Psoas muscle (tissue), 8 donors: ENCODE measurements around the gene KDM3A. TPM values are rescaled to one million over a fixed set of nuclear protein-coding genes. Genes with fewer than 3 reads are reported as not detected.

Experiments
- ATAC-seq, 4 donors: fragments of 200-7000 bp; cut with Tn5 transposase; one replicate each; pipeline ENCODE4 v1.9.1; 2020; ENCODE audit warnings: moderate library complexity in 3 of 4, mild to moderate bottlenecking in 2 of 4
- DNase-seq, 2 donors: peaks; one replicate each; pipeline ENCODE4 v3.0.0-alpha.2; 2020
- H3K27ac ChIP-seq: fragments of 200-600 bp; one replicate; pipeline ENCODE4 v1.8.0; 2022
- H3K27me3 ChIP-seq, 3 donors: fragments of 200-600 bp in 1 of 3; one replicate each; pipeline versions ENCODE4 v1.6.1 to v1.8.0; 2013 to 2022; ENCODE audit warnings: low read length in 2 of 3, mild to moderate bottlenecking in 2 of 3, moderate library complexity in 1 of 3; ENCODE audit not compliant: insufficient read depth in 3 of 3
- H3K36me3 ChIP-seq, 2 donors: fragments of 200-600 bp in 1 of 2; one replicate each; pipeline versions ENCODE4 v1.6.1 to v1.8.0; 2013 to 2022; ENCODE audit warnings: low read depth in 1 of 2, mild to moderate bottlenecking in 1 of 2, moderate library complexity in 1 of 2; ENCODE audit not compliant: insufficient read depth in 1 of 2
- H3K4me1 ChIP-seq: fragments of 200-600 bp; one replicate; pipeline ENCODE4 v1.8.0; 2022
- H3K4me3 ChIP-seq: fragments of 200-600 bp; one replicate; pipeline ENCODE4 v1.8.0; 2022; ENCODE audit warnings: mild to moderate bottlenecking
- H3K9me3 ChIP-seq: fragments of 200-600 bp; one replicate; pipeline ENCODE4 v1.8.0; 2022
- WGBS, 3 donors: extraction: QIAGEN DNeasy Blood & Tissue Kit; methylation state at CpG; one replicate each; pipeline versions ENCODE4 v1.1.6 to v1.1.7; 2013; 5-methylcytosine and 5-hydroxymethylcytosine counted together
- intact Hi-C, 2 donors: fragments of 100-400 bp; cut with DNase I; formaldehyde crosslinking; loops; one replicate each; pipeline versions ENCODE4 v1.11.0 to v1.14.2; 2022
- polyA plus RNA-seq, 3 donors: library from polyadenylated mRNA; stranded (reverse); fragments of 200-250 nt; gene quantifications; one replicate each; pipeline ENCODE4 v1.2.3, GENCODE V29; 2013
- total RNA-seq, 4 donors: library from RNA; stranded (reverse); fragmentation: NEBNext Ultra II Directional in 2 of 4; extraction: Animal tissue kit (Norgen Biotek cat#: 25700) in 2 of 4; gene quantifications; one replicate each; pipeline versions ENCODE4 v1.2.1 to v1.2.4, GENCODE V29; 2021 to 2023
- TF ChIP-seq, protein P1 (sequence below): fragments of 200-600 bp; IDR thresholded peaks from one replicate; pipeline ENCODE4 v1.8.0; 2022; ENCODE audit warnings: antibody characterized with exemption
- donor health status: healthy with polysubstance abuse.
- donor health status: DM: no; HTN: no; CAD: no; lungs with moderate emphysema.
- donor health status: Bipolar disorder and iron deficiency.
- donor health status: healthy.
- donor health status: DM: yes; HTN: yes; CAD: no.
- donor health status: DM: no; HTN: no; CAD: no.
- donor health status: DM: no; HTN: no; CAD: no.
- donor health status: DM: yes; HTN: yes; CAD: no.

The KDM3A gene
- total and polyA plus RNA-seq, 7 donors: 12.2 to 34.7 (median 23.5) TPM

DNA sequence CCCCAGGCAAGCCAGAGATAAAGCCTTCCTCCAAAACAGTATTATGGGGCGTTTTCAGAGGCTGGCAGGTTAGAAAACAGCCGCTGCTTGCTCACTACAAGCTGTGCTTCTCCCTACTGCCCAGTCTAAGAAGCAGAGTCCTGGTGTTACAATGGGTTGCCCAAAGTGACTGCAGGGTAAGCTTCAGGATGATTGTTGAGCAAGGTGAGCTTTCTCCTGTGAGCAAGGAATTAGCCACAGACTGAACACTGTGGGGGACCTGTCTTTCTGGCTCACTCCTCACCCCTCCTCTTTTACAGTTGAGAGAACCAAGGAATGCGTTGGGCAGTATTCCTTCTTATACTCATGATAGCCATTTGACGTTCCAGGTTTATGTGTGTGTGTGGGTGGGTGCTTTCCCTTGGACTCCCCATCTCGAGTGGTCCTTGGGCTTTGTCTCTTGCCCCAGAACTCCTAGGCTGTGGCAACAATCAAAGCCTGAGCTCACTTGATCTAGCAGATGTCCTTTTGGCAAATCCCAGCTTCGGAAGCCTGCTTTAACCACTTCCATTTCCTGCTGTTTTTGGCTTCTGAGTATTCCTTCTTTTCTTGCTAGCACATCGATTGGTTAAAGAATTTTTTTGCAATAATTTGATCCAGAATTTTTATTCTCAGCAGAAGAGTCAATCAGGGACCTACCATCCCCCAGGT, 47.5 kb downstream of the KDM3A start:
- Histone ChIP-seq H3K27ac (no peak overlapping the region), H3K9me3 (no peaks in the 10 kb centered on the region), H3K36me3 (peaks cover 18 to 98% of the 10 kb centered on the region in 2 donors), H3K4me3 (no peak overlapping the region), H3K27me3 (no peaks in the 10 kb centered on the region), H3K4me1 (peaks cover 34% of the 10 kb centered on the region)
- 71 to 87% (median 72%) methylated on average over 7 of the region's 7 CpGs for WGBS, 3 donors
- TF ChIP-seq, protein P1, sequence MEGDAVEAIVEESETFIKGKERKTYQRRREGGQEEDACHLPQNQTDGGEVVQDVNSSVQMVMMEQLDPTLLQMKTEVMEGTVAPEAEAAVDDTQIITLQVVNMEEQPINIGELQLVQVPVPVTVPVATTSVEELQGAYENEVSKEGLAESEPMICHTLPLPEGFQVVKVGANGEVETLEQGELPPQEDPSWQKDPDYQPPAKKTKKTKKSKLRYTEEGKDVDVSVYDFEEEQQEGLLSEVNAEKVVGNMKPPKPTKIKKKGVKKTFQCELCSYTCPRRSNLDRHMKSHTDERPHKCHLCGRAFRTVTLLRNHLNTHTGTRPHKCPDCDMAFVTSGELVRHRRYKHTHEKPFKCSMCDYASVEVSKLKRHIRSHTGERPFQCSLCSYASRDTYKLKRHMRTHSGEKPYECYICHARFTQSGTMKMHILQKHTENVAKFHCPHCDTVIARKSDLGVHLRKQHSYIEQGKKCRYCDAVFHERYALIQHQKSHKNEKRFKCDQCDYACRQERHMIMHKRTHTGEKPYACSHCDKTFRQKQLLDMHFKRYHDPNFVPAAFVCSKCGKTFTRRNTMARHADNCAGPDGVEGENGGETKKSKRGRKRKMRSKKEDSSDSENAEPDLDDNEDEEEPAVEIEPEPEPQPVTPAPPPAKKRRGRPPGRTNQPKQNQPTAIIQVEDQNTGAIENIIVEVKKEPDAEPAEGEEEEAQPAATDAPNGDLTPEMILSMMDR: no peak
- no peak for DNase-seq
- ATAC-seq: no peak
- intact Hi-C loops: no loop called here

DNA sequence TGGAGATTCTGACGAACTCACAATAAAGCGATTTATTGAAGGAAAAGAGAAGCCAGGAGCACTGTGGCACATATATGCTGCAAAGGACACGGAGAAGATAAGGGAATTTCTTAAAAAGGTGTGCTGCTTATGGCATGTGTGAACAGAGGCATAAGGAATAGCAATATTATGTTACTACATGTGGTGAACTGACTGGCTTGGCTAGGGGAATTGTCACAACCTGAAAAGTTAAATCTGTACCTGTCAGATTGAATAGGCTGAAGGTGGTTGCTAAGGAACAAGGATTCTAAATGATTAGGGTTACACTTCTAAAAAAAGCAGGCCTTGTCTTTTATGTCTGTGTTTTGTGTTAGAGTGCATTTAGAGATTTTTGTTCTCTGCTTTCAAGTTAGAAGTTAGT, 48.4 kb downstream of the KDM3A start:
- DNase-seq: no peak
- Histone ChIP-seq H3K9me3 (no peaks in the 10 kb centered on the region), H3K4me1 (peaks cover 34% of the 10 kb centered on the region), H3K36me3 (peaks cover 14 to 94% of the 10 kb centered on the region in 2 donors), H3K27me3 (no peaks in the 10 kb centered on the region), H3K4me3 (no peak overlapping the region), H3K27ac (peak overlapping the region; percentile 68)
- WGBS, 3 donors: 96 to 97% (median 96%) methylated on average over 3 of the region's 3 CpGs
- no peak for ATAC-seq
- TF ChIP-seq, protein P1: no peak
- intact Hi-C loops: no loop called here

DNA sequence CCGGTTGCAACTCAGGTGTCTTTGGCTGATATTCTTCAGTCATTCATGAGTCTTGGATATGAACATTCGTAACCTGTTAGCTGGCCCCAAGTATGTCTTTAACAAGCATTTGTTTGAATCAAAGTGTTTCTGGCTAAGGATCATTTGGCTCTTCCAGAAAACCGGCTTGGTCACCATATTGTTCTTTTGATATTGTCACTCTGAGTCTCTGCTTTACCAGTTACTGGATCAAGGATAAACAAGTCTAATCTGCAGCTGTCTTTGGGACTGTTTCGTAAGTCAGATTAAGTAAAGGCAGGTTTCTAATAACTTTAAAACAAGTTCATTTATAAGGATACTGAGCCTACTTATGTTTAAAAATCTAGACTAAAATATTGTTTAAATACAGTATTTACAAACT, 49.1 kb downstream of the KDM3A start:
- H3K36me3 ChIP-seq: peaks cover 14 to 90% of the 10 kb centered on the region in 2 donors
- peak overlapping the region; percentile 68 for H3K27ac ChIP-seq
- no peaks in the 10 kb centered on the region for H3K9me3 ChIP-seq
- DNase-seq: no peak
- WGBS, 3 donors: 31 to 39% (median 35%) methylated on average over 4 of the region's 4 CpGs
- TF ChIP-seq, protein P1: no peak
- ATAC-seq: peak in 3 of 4 donors; percentile 30 to 63 (median 54)
- H3K4me3 ChIP-seq: no peak overlapping the region
- no peaks in the 10 kb centered on the region for H3K27me3 ChIP-seq
- intact Hi-C loops: no loop called here
- peaks cover 29% of the 10 kb centered on the region for H3K4me1 ChIP-seq

DNA sequence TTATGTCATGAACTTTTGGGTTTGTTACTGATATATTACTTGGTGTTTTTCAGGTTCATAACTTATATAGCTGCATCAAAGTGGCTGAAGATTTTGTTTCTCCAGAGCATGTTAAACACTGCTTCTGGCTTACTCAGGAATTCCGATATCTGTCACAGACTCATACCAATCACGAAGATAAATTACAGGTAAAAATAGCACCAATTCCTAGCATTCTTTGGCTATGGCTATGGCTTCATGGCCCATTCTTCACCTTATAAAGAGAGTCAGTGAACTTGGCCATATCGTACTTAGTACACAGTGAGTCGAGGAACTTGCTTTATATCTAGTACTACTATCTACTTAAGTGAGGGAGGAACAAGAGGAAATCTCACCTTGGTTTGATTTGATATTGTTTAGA, 49.9 kb downstream of the KDM3A start:
- Histone ChIP-seq H3K4me3 (no peak overlapping the region), H3K4me1 (peaks cover 29% of the 10 kb centered on the region), H3K27ac (peak overlapping the region; percentile 68), H3K27me3 (no peaks in the 10 kb centered on the region), H3K9me3 (no peaks in the 10 kb centered on the region), H3K36me3 (peaks cover 9 to 87% of the 10 kb centered on the region in 2 donors)
- DNase-seq: no peak
- intact Hi-C loops: no loop called here
- ATAC-seq: peak in 1 of 4 donors; percentile 18
- TF ChIP-seq, protein P1: no peak
- 32 to 42% (median 38%) methylated on average over 4 of the region's 4 CpGs for WGBS, 3 donors
